ENCODE results near the gene SH3PXD2A. TPM values are rescaled to one million over a fixed set of nuclear protein-coding genes. Genes with fewer than 3 reads are reported as not detected.

SH3PXD2A gene
- total and polyA plus RNA-seq, 12 donors: 6.9 to 44.9 (median 34.4) TPM

- intact Hi-C loops (cut with DNase I): no loop called here
- Histone ChIP-seq H3K36me3 (peaks cover 0 to 40% (median 7%) of the 10 kb centered on the region in 9 donors), H3K4me3 (no peak overlapping the region), H3K9me3 (no peaks in the 10 kb centered on the region), H3K27me3 (no peaks in the 10 kb centered on the region), H3K27ac (no peak overlapping the region), H3K4me1 (peaks cover 0 to 21% (median 9%) of the 10 kb centered on the region in 9 donors)
- no peak for TF ChIP-seq CTCF (IDR thresholded peaks at IDR 0.05)
- WGBS, 2 donors: 93 to 94% methylated on average over 4 of the region's 4 CpGs
- no peak for ATAC-seq
- DNase-seq: no peak
These were observed 56.0 kb downstream of the SH3PXD2A start for GRCh38 chr10:103799341-103799740.

- no peaks in the 10 kb centered on the region for H3K9me3 ChIP-seq
- peaks cover 0 to 30% (median 14%) of the 10 kb centered on the region in 9 donors for H3K4me1 ChIP-seq
- intact Hi-C loops (cut with DNase I): no loop called here
- no peak for TF ChIP-seq CTCF (IDR thresholded peaks at IDR 0.05)
- no peak for DNase-seq
- H3K27ac ChIP-seq: no peak overlapping the region
- H3K36me3 ChIP-seq: peaks cover 0 to 40% (median 7%) of the 10 kb centered on the region in 9 donors
- WGBS, 2 donors: 93 to 98% methylated on average over 7 of the region's 7 CpGs
- H3K4me3 ChIP-seq: no peak overlapping the region
- no peaks in the 10 kb centered on the region for H3K27me3 ChIP-seq
- ATAC-seq: no peak
These were observed 56.9 kb downstream of the SH3PXD2A start for GRCh38 chr10:103798511-103798910.

- Histone ChIP-seq H3K9me3 (no peaks in the 10 kb centered on the region), H3K4me1 (peaks cover 0 to 28% (median 14%) of the 10 kb centered on the region in 9 donors), H3K36me3 (peaks cover 0 to 40% (median 7%) of the 10 kb centered on the region in 9 donors), H3K4me3 (no peak overlapping the region), H3K27ac (no peak overlapping the region), H3K27me3 (no peaks in the 10 kb centered on the region)
- 94 to 96% methylated on average over 12 of the region's 12 CpGs for WGBS, 2 donors
- TF ChIP-seq CTCF (IDR thresholded peaks at IDR 0.05): no peak
- ATAC-seq: no peak
- intact Hi-C loops (cut with DNase I): no loop called here
- DNase-seq: no peak
These were observed 57.5 kb downstream of the SH3PXD2A start for GRCh38 chr10:103797857-103798256.

GRCh38 chr10:103795634-103796270, 59.6 kb downstream of the SH3PXD2A start:
- ATAC-seq (no peak), DNase-seq (no peak)
- intact Hi-C loops (cut with DNase I): no loop called here
- no peaks in the 10 kb centered on the region for H3K9me3 ChIP-seq
- peaks cover 0 to 33% (median 6%) of the 10 kb centered on the region in 9 donors for H3K36me3 ChIP-seq
- no peaks in the 10 kb centered on the region for H3K27me3 ChIP-seq
- H3K4me1 ChIP-seq: peaks cover 0 to 41% (median 14%) of the 10 kb centered on the region in 9 donors
- 85 to 90% methylated on average over 4 of the region's 4 CpGs for WGBS, 2 donors
- H3K4me3 ChIP-seq: no peak overlapping the region
- H3K27ac ChIP-seq: no peak overlapping the region
- TF ChIP-seq CTCF (IDR thresholded peaks at IDR 0.05): no peak

All from heart right ventricle (tissue), 16 donors.